ENCODE measurements around the gene GAS7.

GAS7 gene

GRCh38 chr17:10063730-10064241 is 134.6 kb downstream of the GAS7 start:
- Histone ChIP-seq H3K18ac (ENCODE audit: low read length) (no peak overlapping the region), H3K36me3 (ENCODE audit: control insufficient read depth in 1 of 2, insufficient read depth in 2 of 2, low read length in 2 of 2) (no peaks in the 10 kb centered on the region), H4K8ac (ENCODE audit: low read depth, low read length) (no peak overlapping the region), H2BK120ac (ENCODE audit: insufficient read depth, low read length, poor library complexity) (no peak overlapping the region), H3K14ac (ENCODE audit: low read length) (peak overlapping the region; percentile 7), H2AK5ac (ENCODE audit: low read length) (no peak overlapping the region), H2BK12ac (ENCODE audit: low read length) (no peak overlapping the region), H3K4ac (ENCODE audit: low read depth, low read length) (no peak overlapping the region), H3K79me1 (ENCODE audit: low read length) (no peaks in the 10 kb centered on the region), H3K27ac (ENCODE audit: low read depth, low read length) (no peak overlapping the region), H3K4me3 (ENCODE audit: low read depth, low read length) (no peak overlapping the region), H3K4me2 (ENCODE audit: low read length) (no peak overlapping the region), H4K91ac (ENCODE audit: low read depth, low read length) (no peak overlapping the region), H3K27me3 (ENCODE audit: insufficient read depth, low read length) (no peaks in the 10 kb centered on the region), H3K9ac (ENCODE audit: low read length) (no peak overlapping the region), H4K12ac (ENCODE audit: low read depth, low read length) (no peak overlapping the region), H3K4me1 (ENCODE audit: control insufficient read depth in 1 of 2, insufficient read depth in 2 of 2, low read length in 2 of 2) (peaks cover 6 to 9% of the 10 kb centered on the region in 2 experiments), H2AFZ (ENCODE audit: insufficient read depth, low read length, poor library complexity) (no peak overlapping the region), H3K23ac (ENCODE audit: low read length) (no peak overlapping the region), H2BK5ac (ENCODE audit: low read depth, low read length, poor library complexity) (no peak overlapping the region), H3K9me3 (ENCODE audit: insufficient read depth, low read depth, low read length) (no peaks in the 10 kb centered on the region), H3K79me2 (ENCODE audit: control insufficient read depth, insufficient read depth, low read length, poor library complexity) (no peaks in the 10 kb centered on the region)
- peak; percentile 78 to 87 for DNase-seq
- WGBS (ENCODE audit: extremely low coverage, insufficient coverage, insufficient read length): no CpG with 5 or more reads among the region's 17 CpGs

DNA sequence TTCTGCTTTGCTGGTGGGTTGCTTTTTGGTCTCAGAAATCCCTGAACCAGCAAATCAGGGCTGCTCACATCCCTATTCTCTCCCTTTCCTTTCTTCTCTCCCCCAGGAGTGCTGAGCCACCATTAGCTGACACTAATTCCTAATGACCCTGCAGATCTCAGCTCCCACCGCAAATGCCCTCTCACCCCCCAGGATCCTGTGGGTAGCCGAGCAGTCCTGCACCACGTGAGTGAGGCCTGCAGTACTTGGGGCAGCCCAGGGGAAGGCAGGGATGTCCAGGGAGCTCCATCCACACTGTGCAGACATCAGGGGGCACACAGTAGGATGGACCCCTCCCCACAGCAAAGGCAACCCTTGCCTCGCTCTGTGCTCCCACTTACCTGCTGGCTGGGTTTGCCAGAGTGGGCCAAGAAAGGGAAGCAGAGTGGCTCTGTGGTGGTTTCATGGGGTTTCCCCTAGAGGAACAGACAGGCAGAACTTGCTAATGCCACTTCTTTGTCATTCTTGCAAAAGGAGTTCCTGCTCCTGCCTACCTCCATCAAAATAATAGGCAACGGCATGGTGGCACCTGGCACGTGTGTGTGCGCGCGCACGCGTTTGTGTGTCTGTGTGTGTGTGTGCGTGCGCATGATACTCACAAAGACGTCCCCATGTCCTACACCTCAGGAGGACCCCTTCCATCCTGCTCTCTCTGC is 135.6 kb downstream of the GAS7 start:
- Histone ChIP-seq H3K18ac (ENCODE audit: low read length) (no peak overlapping the region), H3K4ac (ENCODE audit: low read depth, low read length) (no peak overlapping the region), H3K27me3 (ENCODE audit: insufficient read depth, low read length) (no peaks in the 10 kb centered on the region), H3K4me2 (ENCODE audit: low read length) (no peak overlapping the region), H3K27ac (ENCODE audit: low read depth, low read length) (no peak overlapping the region), H3K79me1 (ENCODE audit: low read length) (no peaks in the 10 kb centered on the region), H3K9ac (ENCODE audit: low read length) (no peak overlapping the region), H2AK5ac (ENCODE audit: low read length) (no peak overlapping the region), H3K79me2 (ENCODE audit: control insufficient read depth, insufficient read depth, low read length, poor library complexity) (no peaks in the 10 kb centered on the region), H2BK5ac (ENCODE audit: low read depth, low read length, poor library complexity) (no peak overlapping the region), H3K23ac (ENCODE audit: low read length) (no peak overlapping the region), H4K12ac (ENCODE audit: low read depth, low read length) (no peak overlapping the region), H3K14ac (ENCODE audit: low read length) (no peak overlapping the region), H4K8ac (ENCODE audit: low read depth, low read length) (no peak overlapping the region), H3K9me3 (ENCODE audit: insufficient read depth, low read depth, low read length) (no peaks in the 10 kb centered on the region), H4K91ac (ENCODE audit: low read depth, low read length) (no peak overlapping the region), H3K4me1 (ENCODE audit: control insufficient read depth in 1 of 2, insufficient read depth in 2 of 2, low read length in 2 of 2) (peaks cover 4 to 5% of the 10 kb centered on the region in 2 experiments), H2BK12ac (ENCODE audit: low read length) (no peak overlapping the region), H2BK120ac (ENCODE audit: insufficient read depth, low read length, poor library complexity) (no peak overlapping the region), H3K4me3 (ENCODE audit: low read depth, low read length) (peak overlapping the region; percentile 21), H3K36me3 (ENCODE audit: control insufficient read depth in 1 of 2, insufficient read depth in 2 of 2, low read length in 2 of 2) (no peaks in the 10 kb centered on the region), H2AFZ (ENCODE audit: insufficient read depth, low read length, poor library complexity) (no peak overlapping the region)
- DNase-seq: no peak
- WGBS (ENCODE audit: extremely low coverage, insufficient coverage, insufficient read length): no CpG with 5 or more reads among the region's 14 CpGs

- H3K79me2 ChIP-seq (ENCODE audit: control insufficient read depth, insufficient read depth, low read length, poor library complexity): no peaks in the 10 kb centered on the region
- H4K12ac ChIP-seq (ENCODE audit: low read depth, low read length): no peak overlapping the region
- no peak overlapping the region for H3K9ac ChIP-seq (ENCODE audit: low read length)
- H2BK12ac ChIP-seq (ENCODE audit: low read length): no peak overlapping the region
- H4K8ac ChIP-seq (ENCODE audit: low read depth, low read length): no peak overlapping the region
- no peaks in the 10 kb centered on the region for H3K79me1 ChIP-seq (ENCODE audit: low read length)
- no peak overlapping the region for H2AK5ac ChIP-seq (ENCODE audit: low read length)
- no peaks in the 10 kb centered on the region for H3K36me3 ChIP-seq (ENCODE audit: control insufficient read depth in 1 of 2, insufficient read depth in 2 of 2, low read length in 2 of 2)
- no peak overlapping the region for H3K14ac ChIP-seq (ENCODE audit: low read length)
- H2BK120ac ChIP-seq (ENCODE audit: insufficient read depth, low read length, poor library complexity): no peak overlapping the region
- no peak overlapping the region for H3K18ac ChIP-seq (ENCODE audit: low read length)
- H3K27me3 ChIP-seq (ENCODE audit: insufficient read depth, low read length): no peaks in the 10 kb centered on the region
- H3K4me3 ChIP-seq (ENCODE audit: low read depth, low read length): no peak overlapping the region
- H4K91ac ChIP-seq (ENCODE audit: low read depth, low read length): no peak overlapping the region
- H2AFZ ChIP-seq (ENCODE audit: insufficient read depth, low read length, poor library complexity): no peak overlapping the region
- DNase-seq: no peak
- no peak overlapping the region for H3K23ac ChIP-seq (ENCODE audit: low read length)
- no peak overlapping the region for H3K4me2 ChIP-seq (ENCODE audit: low read length)
- no peak overlapping the region for H3K4ac ChIP-seq (ENCODE audit: low read depth, low read length)
- H2BK5ac ChIP-seq (ENCODE audit: low read depth, low read length, poor library complexity): no peak overlapping the region
- H3K4me1 ChIP-seq (ENCODE audit: control insufficient read depth in 1 of 2, insufficient read depth in 2 of 2, low read length in 2 of 2): peaks cover 3 to 5% of the 10 kb centered on the region in 2 experiments
- H3K27ac ChIP-seq (ENCODE audit: low read depth, low read length): no peak overlapping the region
- whole genome bisulfite sequencing (ENCODE audit: extremely low coverage, insufficient coverage, insufficient read length): no CpG with 5 or more reads among the region's 13 CpGs
- H3K9me3 ChIP-seq (ENCODE audit: insufficient read depth, low read depth, low read length): no peaks in the 10 kb centered on the region
Observed at GRCh38 chr17:10061111-10061845, 137.1 kb downstream of the GAS7 start.

- H3K79me1 ChIP-seq (ENCODE audit: low read length): no peaks in the 10 kb centered on the region
- no peaks in the 10 kb centered on the region for H3K36me3 ChIP-seq (ENCODE audit: control insufficient read depth in 1 of 2, insufficient read depth in 2 of 2, low read length in 2 of 2)
- no peak overlapping the region for H3K4me3 ChIP-seq (ENCODE audit: low read depth, low read length)
- H2BK12ac ChIP-seq (ENCODE audit: low read length): no peak overlapping the region
- H3K14ac ChIP-seq (ENCODE audit: low read length): no peak overlapping the region
- no peak overlapping the region for H3K23ac ChIP-seq (ENCODE audit: low read length)
- H2BK120ac ChIP-seq (ENCODE audit: insufficient read depth, low read length, poor library complexity): no peak overlapping the region
- no peak for DNase-seq
- H4K8ac ChIP-seq (ENCODE audit: low read depth, low read length): no peak overlapping the region
- H3K9ac ChIP-seq (ENCODE audit: low read length): no peak overlapping the region
- no peaks in the 10 kb centered on the region for H3K79me2 ChIP-seq (ENCODE audit: control insufficient read depth, insufficient read depth, low read length, poor library complexity)
- H4K91ac ChIP-seq (ENCODE audit: low read depth, low read length): no peak overlapping the region
- H3K4me1 ChIP-seq (ENCODE audit: control insufficient read depth in 1 of 2, insufficient read depth in 2 of 2, low read length in 2 of 2): peaks cover 3 to 5% of the 10 kb centered on the region in 2 experiments
- H3K27me3 ChIP-seq (ENCODE audit: insufficient read depth, low read length): no peaks in the 10 kb centered on the region
- H2AK5ac ChIP-seq (ENCODE audit: low read length): no peak overlapping the region
- H4K12ac ChIP-seq (ENCODE audit: low read depth, low read length): no peak overlapping the region
- no CpG with 5 or more reads among the region's 8 CpGs for WGBS (ENCODE audit: extremely low coverage, insufficient coverage, insufficient read length)
- H3K27ac ChIP-seq (ENCODE audit: low read depth, low read length): no peak overlapping the region
- H3K18ac ChIP-seq (ENCODE audit: low read length): no peak overlapping the region
- H3K4ac ChIP-seq (ENCODE audit: low read depth, low read length): no peak overlapping the region
- no peaks in the 10 kb centered on the region for H3K9me3 ChIP-seq (ENCODE audit: insufficient read depth, low read depth, low read length)
- no peak overlapping the region for H2AFZ ChIP-seq (ENCODE audit: insufficient read depth, low read length, poor library complexity)
- no peak overlapping the region for H2BK5ac ChIP-seq (ENCODE audit: low read depth, low read length, poor library complexity)
- H3K4me2 ChIP-seq (ENCODE audit: low read length): no peak overlapping the region
Observed at GRCh38 chr17:10060526-10060925, 137.9 kb downstream of the GAS7 start.

Data from trophoblast cell (in vitro differentiated cells and primary cell).